H1 (cell line): Measurements from ENCODE around the gene ZDHHC22.

Experiments used
- CHD1 ChIP-seq: IDR thresholded peaks from 2 replicates; pipeline ENCODE4 v1.6.1; 2012; ENCODE audit warnings: low read depth, low read length, improper control_type of control experiment
- EP300 ChIP-seq, 2 experiments: IDR thresholded peaks; 1 replicate in 1 of 2; 2 replicates in 1 of 2; pipeline ENCODE4 v1.6.1; 2011 to 2012; ENCODE audit warnings: low read depth in 2 of 2, low read length in 2 of 2, mild to moderate bottlenecking in 2 of 2, borderline replicate concordance in 1 of 2, inconsistent platforms in 1 of 2, moderate library complexity in 1 of 2
- EZH2 ChIP-seq: fragments of 200-600 bp; sonication (generic); IDR thresholded peaks from 2 replicates; pipeline ENCODE4 v1.7.1; 2012; ENCODE audit warnings: low read depth, mild to moderate bottlenecking, moderate library complexity, low read length, inconsistent platforms; ENCODE audit not compliant: severe bottlenecking
- GABPA ChIP-seq: IDR thresholded peaks from 2 replicates; pipeline ENCODE4 v1.6.1; 2011; ENCODE audit warnings: mild to moderate bottlenecking, low read length, moderate library complexity, borderline replicate concordance; ENCODE audit not compliant: insufficient read depth
- POLR2AphosphoS5 ChIP-seq: IDR thresholded peaks from 2 replicates; pipeline ENCODE4 v1.6.1; 2011; ENCODE audit warnings: low read depth, low read length
- POU5F1 ChIP-seq: IDR thresholded peaks from 2 replicates; pipeline ENCODE4 v1.6.1; 2011; ENCODE audit warnings: low read depth, mild to moderate bottlenecking, low read length, moderate library complexity
- RXRA ChIP-seq: IDR thresholded peaks from 2 replicates; pipeline ENCODE4 v1.6.1; 2011; ENCODE audit warnings: low read depth, mild to moderate bottlenecking, low read length, moderate library complexity; ENCODE audit not compliant: insufficient read depth
- SP1 ChIP-seq: IDR thresholded peaks from 2 replicates; pipeline ENCODE4 v1.6.1; 2011; ENCODE audit warnings: low read depth, low read length
- SRF ChIP-seq: IDR thresholded peaks from 2 replicates; pipeline ENCODE4 v1.6.1; 2011; ENCODE audit warnings: mild to moderate bottlenecking, low read depth, low read length, moderate library complexity
- TAF1 ChIP-seq: IDR thresholded peaks from 2 replicates; pipeline ENCODE4 v1.6.1; 2011; ENCODE audit warnings: mild to moderate bottlenecking, low read depth, low read length

DNA sequence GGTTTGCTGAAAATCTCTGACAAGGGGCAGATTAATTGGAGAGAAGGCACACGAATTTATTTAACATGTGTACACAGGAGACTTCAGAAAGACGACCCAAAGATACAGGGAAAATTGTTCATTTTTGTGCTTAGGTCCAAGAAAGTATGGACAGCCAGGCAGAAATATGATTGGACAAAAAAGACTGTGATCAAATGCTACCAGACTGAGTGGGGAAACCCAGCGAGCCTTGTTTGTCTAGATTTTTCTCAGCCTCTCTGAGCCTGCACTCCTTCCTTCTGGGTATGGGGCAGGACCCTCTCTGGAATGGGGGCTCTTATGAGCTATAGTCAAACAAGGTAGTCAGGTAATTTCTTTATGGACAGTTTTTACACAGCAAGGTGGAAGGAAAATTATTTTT is 54.0 kb downstream of the ZDHHC22 start:
- TF ChIP-seq SP1 = no peak
- no peak for TF ChIP-seq SRF
- TF ChIP-seq EP300 (IDR thresholded peaks at IDR 0.05; ENCODE audit: borderline replicate concordance in 1 of 2, low read depth in 2 of 2, low read length in 2 of 2) = no peak
- TF ChIP-seq CHD1 = no peak
- no peak for TF ChIP-seq GABPA
- no peak for TF ChIP-seq RXRA
- TF ChIP-seq EZH2 = no peak
- TF ChIP-seq POU5F1 = no peak
- TF ChIP-seq POLR2AphosphoS5 = no peak
- no peak for TF ChIP-seq TAF1
